GM12878 (cell line): ENCODE data around the gene USP31.

ENCODE experiments used
- BCL11A ChIP-seq: IDR thresholded peaks from 2 replicates; pipeline ENCODE4 v1.6.1; 2011; ENCODE audit warnings: low read depth, low read length
- CTCF ChIP-seq, 3 experiments: IDR thresholded peaks in 2 of 3; conservative IDR thresholded peaks in 1 of 3; 2 replicates each; pipeline ENCODE4 v1.5.1; 2011; ENCODE audit warnings: low read depth in 3 of 3, low read length in 3 of 3, mild to moderate bottlenecking in 3 of 3, control low read depth in 2 of 3, moderate library complexity in 2 of 3, inconsistent platforms in 1 of 3, mixed read lengths in 1 of 3; ENCODE audit not compliant: control insufficient read depth in 2 of 3, insufficient read depth in 1 of 3; ENCODE audit errors: extremely low read depth in 1 of 3
- POLR2A ChIP-seq: IDR thresholded peaks from 2 replicates; pipeline ENCODE4 v1.6.1; 2011; ENCODE audit warnings: low read depth, mild to moderate bottlenecking, low read length
- REST ChIP-seq: IDR thresholded peaks from 2 replicates; pipeline ENCODE4 v1.6.1; 2012; ENCODE audit warnings: mild to moderate bottlenecking, low read depth, low read length
- RFX5 ChIP-seq: IDR thresholded peaks from 2 replicates; pipeline ENCODE4 v1.6.1; 2011; ENCODE audit warnings: low read depth, low read length, improper control_type of control experiment
- TF ChIP-seq, protein P1 (sequence below): IDR thresholded peaks from 2 replicates; pipeline ENCODE4 v1.6.1; 2012; ENCODE audit warnings: low read depth, low read length, improper control_type of control experiment

DNA sequence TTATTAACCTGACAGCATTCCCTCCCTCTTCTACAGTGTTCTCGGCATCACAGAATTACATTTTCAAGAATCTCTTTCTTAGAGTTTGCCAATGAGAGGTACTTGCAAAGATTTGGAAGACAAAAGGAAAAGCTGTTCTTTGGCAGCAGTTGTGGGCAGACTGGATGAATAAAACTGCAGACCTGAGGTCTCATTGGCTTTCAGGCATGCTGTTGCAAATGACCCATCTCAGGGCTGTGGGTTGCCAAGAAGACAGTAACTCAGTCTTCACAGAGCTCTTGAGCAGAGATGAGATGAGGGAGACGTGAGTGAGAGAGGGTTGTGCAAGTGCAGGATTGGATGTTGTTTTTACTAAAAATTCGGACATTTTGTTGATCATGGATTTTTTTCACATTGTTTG, 11.3 kb upstream of the USP31 start:
- TF ChIP-seq RFX5: no peak
- no peak for TF ChIP-seq POLR2A
- TF ChIP-seq CTCF (IDR thresholded peaks at IDR 0.05 in 2 of 3, conservative IDR thresholded peaks at IDR 0.05 in 1 of 3; ENCODE audit: control insufficient read depth in 2 of 3, extremely low read depth in 1 of 3, insufficient read depth in 1 of 3, low read depth in 3 of 3, low read length in 3 of 3): no peak
- TF ChIP-seq BCL11A: no peak
- no peak for TF ChIP-seq REST
- TF ChIP-seq, protein P1, sequence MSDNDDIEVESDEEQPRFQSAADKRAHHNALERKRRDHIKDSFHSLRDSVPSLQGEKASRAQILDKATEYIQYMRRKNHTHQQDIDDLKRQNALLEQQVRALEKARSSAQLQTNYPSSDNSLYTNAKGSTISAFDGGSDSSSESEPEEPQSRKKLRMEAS: no peak
